HepG2 (cell line): Measurements from ENCODE around the gene IZUMO2. TPM values are rescaled to one million over a fixed set of nuclear protein-coding genes. Genes with fewer than 3 reads are reported as not detected.
"Not testable (repeated sequence)": the region's sequence is repeated elsewhere in the genome, so short reads cannot be mapped to it uniquely, and the experiment has no call there.

Experiments used
- ATAC-seq: fragments of 200-7000 bp; cut with Tn5 transposase; 3 replicates; pipeline ENCODE4 v1.9.1; 2020; ENCODE audit warnings: mild to moderate bottlenecking, moderate library complexity
- BruUV-seq: library from RNA; stranded (reverse); fragments of 400-500 nt; replicated peaks from 2 replicates; lab custom pipeline; 2021; lab: Mats Ljungman, UMichigan
- CTCF ChIA-PET: fragments of 300-600 bp; formaldehyde crosslinking; extraction: SDS; loops from one replicate; lab custom pipeline; 2021; ENCODE audit warnings: low total read pairs, inconsistent platforms, low intra/inter-chr PET ratio; lab: Yijun Ruan, JAX
- POLR2A ChIA-PET: fragments of 350-600 bp; sonication (Branson Sonifier 250); formaldehyde crosslinking; loops from one replicate; lab custom pipeline; 2020; ENCODE audit warnings: antibody characterized with exemption, inconsistent platforms; lab: Yijun Ruan, JAX
- DNase-seq: peaks from one replicate; pipeline ENCODE4 v3.0.0-alpha.2; 2015; ENCODE audit warnings: low spot score
- FAIRE-seq: peaks from 3 replicates; lab custom pipeline; 2011; peaks lifted over from hg19 to GRCh38; lab: Jason Lieb, UNC
- H2AFZ ChIP-seq: one replicate; pipeline ENCODE4 v1.6.1; 2011; ENCODE audit warnings: low read length, inconsistent platforms
- H3K27ac ChIP-seq: fragments of 300-600 bp; 3 replicates; pipeline ENCODE4 v1.8.0; 2011; ENCODE audit warnings: mixed run types, mild to moderate bottlenecking, mixed read lengths, low read length, inconsistent platforms; ENCODE audit not compliant: insufficient read depth; ENCODE audit errors: extremely low read length
- H3K27me3 ChIP-seq, 2 experiments: fragments of 200-600 bp in 1 of 2; 2 replicates in 1 of 2; 3 replicates in 1 of 2; pipeline versions ENCODE4 v1.6.0 to v1.8.0; 2011; ENCODE audit warnings: low read length in 2 of 2, mild to moderate bottlenecking in 2 of 2, moderate library complexity in 2 of 2, inconsistent platforms in 1 of 2; ENCODE audit not compliant: insufficient read depth in 2 of 2, control insufficient read depth in 1 of 2
- H3K36me3 ChIP-seq, 2 experiments: fragments of 200-600 bp in 1 of 2; replicated peaks in 1 of 2; 2 replicates in 1 of 2; 3 replicates in 1 of 2; pipeline versions ENCODE4 v1.5.1 to v1.8.0; 2011; ENCODE audit warnings: low read length in 2 of 2, inconsistent platforms in 1 of 2; ENCODE audit not compliant: insufficient read depth in 2 of 2, control insufficient read depth in 1 of 2
- H3K4me1 ChIP-seq: 2 replicates; pipeline ENCODE4 v1.5.1; 2012; ENCODE audit warnings: low read length, inconsistent platforms; ENCODE audit not compliant: insufficient read depth
- H3K4me2 ChIP-seq: 2 replicates; pipeline ENCODE4 v1.6.0; 2011; ENCODE audit warnings: low read depth, low read length, inconsistent platforms
- H3K4me3 ChIP-seq, 3 experiments: fragments of 200-600 bp in 1 of 3; sonication (generic), shearing (Covaris generic) in 1 of 3; replicated peaks in 1 of 3; 2 replicates each; pipeline ENCODE4 v1.5.1; 2011 to 2016; ENCODE audit warnings: low read length in 3 of 3, inconsistent platforms in 2 of 3, low read depth in 2 of 3, mild to moderate bottlenecking in 2 of 3, control low read depth in 1 of 3, mixed read lengths in 1 of 3; ENCODE audit not compliant: insufficient read depth in 1 of 3
- H3K79me2 ChIP-seq: one replicate; pipeline ENCODE4 v1.6.1; 2011; ENCODE audit warnings: low read length, inconsistent platforms; ENCODE audit not compliant: insufficient read depth
- H3K9ac ChIP-seq: 2 replicates; pipeline ENCODE4 v1.6.0; 2011; ENCODE audit warnings: mild to moderate bottlenecking, low read depth, low read length, inconsistent platforms; ENCODE audit not compliant: insufficient read depth
- H3K9me3 ChIP-seq: 2 replicates; pipeline ENCODE4 v1.5.1; 2012; ENCODE audit warnings: mild to moderate bottlenecking, low read length
- H4K20me1 ChIP-seq: 2 replicates; pipeline ENCODE4 v1.6.0; 2011; ENCODE audit warnings: inconsistent platforms, mild to moderate bottlenecking, low read length, moderate library complexity; ENCODE audit not compliant: insufficient read depth
- ZBTB25 ChIP-seq: IDR thresholded peaks from 2 replicates; pipeline ENCODE4 v1.6.1; 2018; ENCODE audit warnings: missing genetic modification reagents
- ZBTB43 ChIP-seq: sonication (generic); formaldehyde crosslinking; conservative IDR thresholded peaks from 2 replicates; pipeline ENCODE4 v1.4.0; 2020; ENCODE audit warnings: missing genetic modification reagents
- WGBS: methylation state at CpG from one replicate; pipeline ENCODE4 v1.1.6; 2017; ENCODE audit warnings: low lambda C conversion rate; 5-methylcytosine and 5-hydroxymethylcytosine counted together
- in situ Hi-C: cut with HindIII; loops from 2 replicates; pipeline ENCODE4 v1.10.0; 2017; ENCODE audit warnings: low pct_unique_long_range_greater_than_20kb; ENCODE audit not compliant: extremely low pct_ligation_motif_present
- intact Hi-C: fragments of 100-400 bp; cut with micrococcal nuclease; formaldehyde crosslinking; loops from one replicate; pipeline ENCODE4 v1.10.0; 2022; ENCODE audit not compliant: unreplicated experiment
- polyA plus RNA-seq, 8 experiments: library from polyadenylated mRNA; depleted of rRNA in 3 of 8; stranded (reverse) in 7 of 8; unstranded in 1 of 8; fragments of >200 nt; fragmentation: Illumina TruSeq in 4 of 8; extraction: Trizol in 4 of 8; gene quantifications; 2 replicates each; pipeline versions ENCODE4 v1.2.1 to v1.2.3, GENCODE V29; 2011 to 2016; ENCODE audit warnings: low read depth in 4 of 8, missing spikeins in 1 of 8, mixed read lengths in 1 of 8; ENCODE audit not compliant: insufficient read depth in 1 of 8
- total RNA-seq, 5 experiments: library from RNA; depleted of rRNA; stranded (reverse); fragments of >200 nt; fragmentation: Illumina TruSeq; extraction: Trizol; gene quantifications; 2 replicates each; pipeline ENCODE4 v1.2.3, GENCODE V29; 2016; ENCODE audit warnings: low read depth in 1 of 5
- TF ChIP-seq, protein P1 (sequence below), 2 experiments: sonication (generic) in 1 of 2; formaldehyde crosslinking in 1 of 2; IDR thresholded peaks; 2 replicates each; pipeline versions ENCODE4 v1.4.0 to v1.6.1; 2018 to 2020; ENCODE audit warnings: missing genetic modification reagents in 2 of 2, borderline replicate concordance in 1 of 2, low read depth in 1 of 2, mild to moderate bottlenecking in 1 of 2, missing biosample characterization in 1 of 2

IZUMO2 gene
- total and polyA plus RNA-seq, 2 of the 13 experiments (the other 11 are each of a cell fraction or from before 2014, with no cell fraction given) = not detected

DNA sequence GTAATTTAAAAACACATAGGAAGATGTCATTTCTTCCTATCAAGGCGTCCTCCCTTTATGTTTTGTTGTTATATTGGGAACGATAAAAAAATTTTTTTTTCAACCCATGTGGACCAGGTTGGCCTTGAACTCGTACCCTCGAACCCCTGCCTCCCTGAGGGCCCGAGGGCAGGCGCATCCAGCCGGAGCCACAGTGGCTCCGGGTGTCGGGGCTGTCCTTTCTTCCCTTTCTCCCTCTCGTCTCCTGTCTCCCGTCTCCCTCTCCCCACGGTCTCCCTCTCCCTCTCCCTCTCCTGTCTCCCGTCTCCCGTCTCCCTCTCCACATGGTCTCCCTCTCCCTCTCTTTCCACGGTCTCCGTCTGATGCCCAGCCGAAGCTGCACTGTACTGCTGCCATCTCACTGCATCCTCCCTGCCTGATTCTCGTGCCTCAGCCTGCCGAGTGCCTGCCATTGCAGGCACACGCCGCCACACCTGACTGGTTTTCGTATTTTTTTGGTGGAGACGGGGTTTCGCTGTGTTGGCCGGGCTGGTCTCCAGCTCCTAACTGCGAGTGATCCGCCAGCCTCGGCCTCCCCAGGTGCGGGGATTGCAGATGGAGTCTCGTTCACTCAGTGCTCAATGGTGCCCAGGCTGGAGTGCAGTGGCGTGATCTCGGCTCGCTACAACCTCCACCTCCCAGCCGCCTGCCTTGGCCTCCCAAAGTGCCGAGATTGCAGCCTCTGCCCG, 22.8 kb downstream of the IZUMO2 start:
- peaks cover 13% of the 10 kb centered on the region for H3K4me1 ChIP-seq
- H3K4me2 ChIP-seq, H3K27ac ChIP-seq, H2AFZ ChIP-seq, POLR2A ChIA-PET, H3K36me3 ChIP-seq, BruUV-seq, intact Hi-C loops, H4K20me1 ChIP-seq, H3K27me3 ChIP-seq, DNase-seq, FAIRE-seq, H3K4me3 ChIP-seq, H3K9me3 ChIP-seq, H3K79me2 ChIP-seq, H3K9ac ChIP-seq, in situ Hi-C loops, ATAC-seq, CTCF ChIA-PET: not testable (repeated sequence)
- 66% methylated on average over 29 of the region's 36 CpGs for WGBS

DNA sequence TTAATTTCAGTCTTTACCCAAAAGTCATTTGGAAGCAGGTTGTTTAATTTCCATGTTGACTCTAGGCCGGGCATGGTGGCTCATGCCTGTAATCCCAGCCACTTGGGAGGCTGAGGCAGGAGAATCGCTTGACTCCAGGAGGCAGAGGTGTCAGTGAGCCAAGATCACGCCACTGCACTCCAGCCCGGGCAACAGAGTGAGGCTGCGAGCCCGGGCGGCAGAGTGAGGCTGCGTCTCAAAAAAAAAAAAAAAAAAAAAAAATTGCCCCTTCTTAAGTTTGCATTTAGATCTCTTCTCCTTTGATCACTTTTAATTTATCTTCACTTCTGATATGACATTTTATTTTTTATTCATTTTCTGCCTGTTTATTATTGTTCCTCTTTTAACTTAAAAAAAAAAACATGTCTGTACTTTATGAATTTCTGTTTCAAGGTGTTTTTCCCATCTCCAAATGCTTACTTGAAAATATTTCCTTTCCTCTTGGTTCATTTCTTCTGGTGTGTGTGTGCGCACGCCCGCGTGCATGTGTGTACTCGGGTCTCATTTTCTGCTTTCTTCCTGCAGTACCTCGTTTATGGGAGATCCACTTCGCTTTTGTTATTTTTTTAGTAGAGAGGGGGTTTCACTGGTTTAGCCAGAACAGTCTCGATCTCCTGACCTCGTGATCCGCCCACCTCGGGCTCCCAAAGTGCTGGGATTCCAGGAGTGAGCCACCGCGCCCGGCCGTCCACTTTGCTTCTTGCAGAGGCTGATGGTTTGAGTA, 26.3 kb downstream of the IZUMO2 start:
- CTCF ChIA-PET, H2AFZ ChIP-seq, H3K27me3 ChIP-seq, DNase-seq, FAIRE-seq, H3K9me3 ChIP-seq, in situ Hi-C loops, H3K79me2 ChIP-seq, BruUV-seq, intact Hi-C loops, H3K36me3 ChIP-seq, H4K20me1 ChIP-seq, POLR2A ChIA-PET, H3K9ac ChIP-seq, H3K27ac ChIP-seq: not testable (repeated sequence)
- 25% methylated on average over 22 of the region's 23 CpGs for WGBS
- Histone ChIP-seq H3K4me1 (peaks cover 13% of the 10 kb centered on the region), H3K4me2 (peak overlapping the region; percentile 62), H3K4me3 (peak overlapping the region in 2 of 3 experiments; percentile 33 to 35; a peak in 3 of 6 replicates)
- peak; percentile 60 for ATAC-seq
- peak; percentile 74; the same call in 1 of the 2 replicates for TF ChIP-seq ZBTB43 (CRISPR knock-in tag)
- TF ChIP-seq, protein P1, sequence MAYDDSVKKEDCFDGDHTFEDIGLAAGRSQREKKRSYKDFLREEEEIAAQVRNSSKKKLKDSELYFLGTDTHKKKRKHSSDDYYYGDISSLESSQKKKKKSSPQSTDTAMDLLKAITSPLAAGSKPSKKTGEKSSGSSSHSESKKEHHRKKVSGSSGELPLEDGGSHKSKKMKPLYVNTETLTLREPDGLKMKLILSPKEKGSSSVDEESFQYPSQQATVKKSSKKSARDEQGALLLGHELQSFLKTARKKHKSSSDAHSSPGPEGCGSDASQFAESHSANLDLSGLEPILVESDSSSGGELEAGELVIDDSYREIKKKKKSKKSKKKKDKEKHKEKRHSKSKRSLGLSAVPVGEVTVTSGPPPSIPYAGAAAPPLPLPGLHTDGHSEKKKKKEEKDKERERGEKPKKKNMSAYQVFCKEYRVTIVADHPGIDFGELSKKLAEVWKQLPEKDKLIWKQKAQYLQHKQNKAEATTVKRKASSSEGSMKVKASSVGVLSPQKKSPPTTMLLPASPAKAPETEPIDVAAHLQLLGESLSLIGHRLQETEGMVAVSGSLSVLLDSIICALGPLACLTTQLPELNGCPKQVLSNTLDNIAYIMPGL (CRISPR knock-in tag; IDR thresholded peaks at IDR 0.05; ENCODE audit: borderline replicate concordance in 1 of 2, low read depth in 1 of 2) = peak in 1 of 2 experiments; percentile 73; a peak in 1 of 4 replicates
- 0 out of 2 replicates have a peak, but pooled peaks have one; percentile 21 for TF ChIP-seq ZBTB25 (CRISPR knock-in tag)
